Measurements from ENCODE around the gene DYSF. TPM values are rescaled to one million over a fixed set of nuclear protein-coding genes. Genes with fewer than 3 reads are reported as not detected.

The DYSF gene
- polyA plus RNA-seq, 1 of the 3 experiments (the other 2 are of a cell fraction) = 0.10 TPM

- no peak for DNase-seq
- peaks cover 0 to 3% of the 10 kb centered on the region in 2 experiments; a peak in 1 of 4 replicates for H3K4me1 ChIP-seq (ENCODE audit: control insufficient read depth in 1 of 2, insufficient read depth in 2 of 2, low read depth in 1 of 2, low read length in 1 of 2)
- no peaks in the 10 kb centered on the region for H3K79me2 ChIP-seq (ENCODE audit: insufficient read depth)
- no peak overlapping the region for H3K27ac ChIP-seq (ENCODE audit: low read depth in 2 of 2, low read length in 1 of 2)
- 39% methylated on average over 5 of the region's 5 CpGs for WGBS (ENCODE audit: low lambda C conversion rate)
- TF ChIP-seq IRF3 (IDR thresholded peaks at IDR 0.05; ENCODE audit: low read depth, low read length) = no peak
- ChIA-PET CTCF (interaction anchor here (0.5 to 1.7 kb wide), 2 partner anchors 21 to 174 kb away, joined by 3 read pairs; no protein-coding TSS in a partner anchor), POLR2A (interaction anchor here (0.7 kb wide), 1 partner anchor 9 kb away, joined by 3 read pairs; no protein-coding TSS in a partner anchor)
- no peak overlapping the region for H2AFZ ChIP-seq (ENCODE audit: low read depth)
- H3K9me2 ChIP-seq = no peaks in the 10 kb centered on the region
- peaks cover under 1% of the 10 kb centered on the region; the same call in 1 of the 2 replicates for H3K9me3 ChIP-seq
- H3K4me3 ChIP-seq (ENCODE audit: low read depth in 2 of 2, low read length in 1 of 2) = no peak overlapping the region
- H3K9ac ChIP-seq = no peak overlapping the region
- no peaks in the 10 kb centered on the region for H3K36me3 ChIP-seq (replicated peaks in 1 of 2; ENCODE audit: control insufficient read depth in 1 of 2, insufficient read depth in 2 of 2, low read length in 1 of 2)
- H3K4me2 ChIP-seq = no peak overlapping the region
- no peaks in the 10 kb centered on the region for H4K20me1 ChIP-seq (ENCODE audit: insufficient read depth)
- H3F3A ChIP-seq (replicated peaks; ENCODE audit: insufficient read depth) = no peaks in the 10 kb centered on the region
- no peaks in the 10 kb centered on the region for H3K27me3 ChIP-seq (ENCODE audit: insufficient read depth)
Observed at GRCh38 chr2:71719520-71720282, 266.3 kb downstream of the DYSF start.

- Histone ChIP-seq H3K9me2 (no peaks in the 10 kb centered on the region), H3K4me1 (ENCODE audit: control insufficient read depth in 1 of 2, insufficient read depth in 2 of 2, low read depth in 1 of 2, low read length in 1 of 2) (peaks cover 0 to 3% of the 10 kb centered on the region in 2 experiments; a peak in 1 of 4 replicates), H3K27me3 (ENCODE audit: insufficient read depth) (no peaks in the 10 kb centered on the region), H3K4me3 (ENCODE audit: low read depth in 2 of 2, low read length in 1 of 2) (no peak overlapping the region), H3K9me3 (peaks cover 6% of the 10 kb centered on the region; the same call in 1 of the 2 replicates), H2AFZ (ENCODE audit: low read depth) (no peak overlapping the region), H3F3A (replicated peaks; ENCODE audit: insufficient read depth) (no peaks in the 10 kb centered on the region), H3K4me2 (no peak overlapping the region), H3K79me2 (ENCODE audit: insufficient read depth) (no peaks in the 10 kb centered on the region), H3K27ac (ENCODE audit: low read depth in 2 of 2, low read length in 1 of 2) (0 out of 4 replicates have a peak overlapping the region, but pooled peaks of 1 of the 2 experiments have one; percentile 29), H3K9ac (no peak overlapping the region), H4K20me1 (ENCODE audit: insufficient read depth) (no peaks in the 10 kb centered on the region), H3K36me3 (replicated peaks in 1 of 2; ENCODE audit: control insufficient read depth in 1 of 2, insufficient read depth in 2 of 2, low read length in 1 of 2) (no peaks in the 10 kb centered on the region)
- no peak for DNase-seq
- CTCF ChIA-PET = interaction anchor here (1.7 kb wide), 1 partner anchor 174 kb away, joined by 3 read pairs; no protein-coding TSS in a partner anchor
- POLR2A ChIA-PET = interaction anchor here (0.7 kb wide), 1 partner anchor 10 kb away, joined by 3 read pairs; no protein-coding TSS in a partner anchor
- TF ChIP-seq MXI1 (IDR thresholded peaks at IDR 0.05; ENCODE audit: low read depth, low read length) = no peak
- no peak for TF ChIP-seq NRF1 (IDR thresholded peaks at IDR 0.05; ENCODE audit: low read depth, low read length)
- no peak for TF ChIP-seq RFX5 (IDR thresholded peaks at IDR 0.05; ENCODE audit: low read length)
Observed at GRCh38 chr2:71720283-71720560, 266.9 kb downstream of the DYSF start.

- ChIA-PET POLR2A (no interaction called here), CTCF (interaction anchor here (1.2 to 1.7 kb wide), 2 partner anchors 77 to 175 kb away, joined by 3 to 5 read pairs; no protein-coding TSS in a partner anchor)
- 20% methylated on average over 3 of the region's 4 CpGs for WGBS (ENCODE audit: low lambda C conversion rate)
- Histone ChIP-seq H3K4me2 (no peak overlapping the region), H3K79me2 (ENCODE audit: insufficient read depth) (no peaks in the 10 kb centered on the region), H3K4me3 (ENCODE audit: low read depth in 2 of 2, low read length in 1 of 2) (no peak overlapping the region), H3K9me3 (peaks cover 6% of the 10 kb centered on the region; the same call in 1 of the 2 replicates), H3K36me3 (replicated peaks in 1 of 2; ENCODE audit: control insufficient read depth in 1 of 2, insufficient read depth in 2 of 2, low read length in 1 of 2) (no peaks in the 10 kb centered on the region), H3K9ac (no peak overlapping the region), H3K9me2 (no peaks in the 10 kb centered on the region), H3F3A (replicated peaks; ENCODE audit: insufficient read depth) (no peaks in the 10 kb centered on the region), H3K27me3 (ENCODE audit: insufficient read depth) (no peaks in the 10 kb centered on the region), H4K20me1 (ENCODE audit: insufficient read depth) (no peaks in the 10 kb centered on the region), H2AFZ (ENCODE audit: low read depth) (no peak overlapping the region), H3K27ac (ENCODE audit: low read depth in 2 of 2, low read length in 1 of 2) (peak overlapping the region in 1 of 2 experiments; percentile 29; a peak in 1 of 4 replicates), H3K4me1 (ENCODE audit: control insufficient read depth in 1 of 2, insufficient read depth in 2 of 2, low read depth in 1 of 2, low read length in 1 of 2) (peaks cover 0 to 3% of the 10 kb centered on the region in 2 experiments; a peak in 1 of 4 replicates)
- no peak for DNase-seq
- no peak for TF ChIP-seq RXRA (IDR thresholded peaks at IDR 0.05; ENCODE audit: borderline replicate concordance, low read depth)
Observed at GRCh38 chr2:71720596-71721361, 267.4 kb downstream of the DYSF start.
